ENCODE measurements around the gene RPP21. TPM values are rescaled to one million over a fixed set of nuclear protein-coding genes. Genes with fewer than 3 reads are reported as not detected.

Gene RPP21
- total and polyA plus RNA-seq, 2 donors (not counting 1 experiment from before 2014, with no cell fraction given), result 48.1 to 114 TPM

- Histone ChIP-seq H3K4me1 (ENCODE audit: control insufficient read depth in 2 of 2, insufficient read depth in 2 of 2, low read length in 2 of 2) (no peaks in the 10 kb centered on the region), H3K4me2 (replicated peaks; ENCODE audit: low read depth, low read length, poor library complexity, severe bottlenecking) (no peak overlapping the region), H3K4me3 (ENCODE audit: control extremely low read depth in 1 of 5, extremely low read depth in 1 of 5, insufficient read depth in 1 of 5, low read depth in 2 of 5, low read length in 4 of 5) (no peak overlapping the region), H3K27ac (ENCODE audit: low read length in 2 of 2) (no peak overlapping the region), H3K36me3 (replicated peaks in 1 of 2; ENCODE audit: control extremely low read depth in 1 of 2, control insufficient read depth in 1 of 2, extremely low read depth in 1 of 2, insufficient read depth in 2 of 2, low read length in 1 of 2) (peaks cover 13 to 76% of the 10 kb centered on the region in 2 experiments), H4K20me1 (ENCODE audit: control insufficient read depth, insufficient read depth, low read length, poor library complexity, severe bottlenecking) (no peaks in the 10 kb centered on the region), H3K27me3 (replicated peaks in 1 of 4; ENCODE audit: control extremely low read depth in 1 of 4, control insufficient read depth in 3 of 4, insufficient read depth in 4 of 4, low read length in 3 of 4) (no peaks in the 10 kb centered on the region), H3K9me3 (ENCODE audit: control extremely low read depth in 1 of 3, control insufficient read depth in 2 of 3, insufficient read depth in 1 of 3, low read length in 2 of 3) (no peaks in the 10 kb centered on the region), H3K79me2 (ENCODE audit: control insufficient read depth, insufficient read depth, low read length) (no peaks in the 10 kb centered on the region), H3K9ac (ENCODE audit: low read length) (no peak overlapping the region), H2AFZ (ENCODE audit: insufficient read depth, low read depth, low read length, poor library complexity, severe bottlenecking) (no peak overlapping the region)
- intact Hi-C loops (cut with micrococcal nuclease), result no loop called here
- Mint-ChIP-seq H3K4me1 (no peaks in the 10 kb centered on the region), H3K9me3 (ENCODE audit: insufficient read depth) (no peaks in the 10 kb centered on the region), H3K27ac (no peak overlapping the region), H3K4me3 (no peak overlapping the region), H3K27me3 (no peaks in the 10 kb centered on the region)
- POLR2A ChIA-PET, result no interaction called here
- TF ChIP-seq CTCF (IDR thresholded peaks at IDR 0.05), result no peak
- no peak for TF ChIP-seq EZH2 (IDR thresholded peaks at IDR 0.05; ENCODE audit: borderline replicate concordance, insufficient read depth, low read depth, low read length, poor library complexity, severe bottlenecking)
- DNase-seq (no peak), ATAC-seq (ENCODE audit: low read depth) (no peak)
- CTCF ChIA-PET, result no interaction called here
- no CpG with 5 or more reads among the region's 2 CpGs for WGBS (ENCODE audit: insufficient coverage)
Observed at GRCh38 chr6:30334075-30334783, 10.7 kb upstream of the RPP21 start.

- TF ChIP-seq EZH2 (IDR thresholded peaks at IDR 0.05; ENCODE audit: borderline replicate concordance, insufficient read depth, low read depth, low read length, poor library complexity, severe bottlenecking), result no peak
- no peak for TF ChIP-seq CTCF (IDR thresholded peaks at IDR 0.05)
- Mint-ChIP-seq H3K9me3 (ENCODE audit: insufficient read depth) (no peaks in the 10 kb centered on the region), H3K27ac (no peak overlapping the region), H3K27me3 (no peaks in the 10 kb centered on the region), H3K4me3 (no peak overlapping the region), H3K4me1 (peaks cover 9% of the 10 kb centered on the region)
- H3K9me3 ChIP-seq (ENCODE audit: control extremely low read depth in 1 of 3, control insufficient read depth in 2 of 3, insufficient read depth in 1 of 3, low read length in 2 of 3), result no peaks in the 10 kb centered on the region
- no peak overlapping the region for H3K4me3 ChIP-seq (ENCODE audit: control extremely low read depth in 1 of 5, extremely low read depth in 1 of 5, insufficient read depth in 1 of 5, low read depth in 2 of 5, low read length in 4 of 5)
- peaks cover under 1 to 7% of the 10 kb centered on the region in 2 donors for H3K4me1 ChIP-seq (ENCODE audit: control insufficient read depth in 2 of 2, insufficient read depth in 2 of 2, low read length in 2 of 2)
- peaks cover 1% of the 10 kb centered on the region for H3K79me2 ChIP-seq (ENCODE audit: control insufficient read depth, insufficient read depth, low read length)
- peaks cover 14 to 60% of the 10 kb centered on the region in 2 experiments for H3K36me3 ChIP-seq (replicated peaks in 1 of 2; ENCODE audit: control extremely low read depth in 1 of 2, control insufficient read depth in 1 of 2, extremely low read depth in 1 of 2, insufficient read depth in 2 of 2, low read length in 1 of 2)
- no peak overlapping the region for H3K4me2 ChIP-seq (replicated peaks; ENCODE audit: low read depth, low read length, poor library complexity, severe bottlenecking)
- no peaks in the 10 kb centered on the region for H3K27me3 ChIP-seq (replicated peaks in 1 of 4; ENCODE audit: control extremely low read depth in 1 of 4, control insufficient read depth in 3 of 4, insufficient read depth in 4 of 4, low read length in 3 of 4)
- ChIA-PET CTCF (interaction anchor here (1.4 kb wide), 1 partner anchor 210 kb away, joined by 3 read pairs; no protein-coding TSS in a partner anchor), POLR2A (interaction anchor here (0.7 kb wide), 1 partner anchor 12 kb away, joined by 3 read pairs; no protein-coding TSS in a partner anchor)
- H3K27ac ChIP-seq (ENCODE audit: low read length in 2 of 2), result no peak overlapping the region
- H4K20me1 ChIP-seq (ENCODE audit: control insufficient read depth, insufficient read depth, low read length, poor library complexity, severe bottlenecking), result no peaks in the 10 kb centered on the region
- DNase-seq (no peak), ATAC-seq (ENCODE audit: low read depth) (no peak)
- H2AFZ ChIP-seq (ENCODE audit: insufficient read depth, low read depth, low read length, poor library complexity, severe bottlenecking), result no peak overlapping the region
- WGBS (ENCODE audit: insufficient coverage), result no CpG with 5 or more reads among the region's 6 CpGs
- H3K9ac ChIP-seq (ENCODE audit: low read length), result no peak overlapping the region
- intact Hi-C loops (cut with micrococcal nuclease), result no loop called here
Observed at GRCh38 chr6:30340589-30341054, 4.3 kb upstream of the RPP21 start.
